GM23248 (cell line): ENCODE data around the gene EIF1. TPM values are rescaled to one million over a fixed set of nuclear protein-coding genes. Genes with fewer than 3 reads are reported as not detected.

ENCODE experiments used
- DNase-seq: peaks from one replicate; pipeline ENCODE4 v3.0.0-alpha.2; 2015
- H2AFZ ChIP-seq: fragments of 200-600 bp; sonication (generic); 2 replicates; pipeline ENCODE4 v1.6.1; 2016; ENCODE audit warnings: antibody characterized with exemption
- H3F3A ChIP-seq: fragments of 200-600 bp; sonication (generic); 2 replicates; pipeline ENCODE4 v1.6.1; 2016; ENCODE audit warnings: mild to moderate bottlenecking, antibody characterized with exemption, mixed run types; ENCODE audit not compliant: insufficient read depth
- H3K27ac ChIP-seq: fragments of 200-600 bp; sonication (generic); 2 replicates; pipeline ENCODE4 v1.5.1; 2016; ENCODE audit warnings: mild to moderate bottlenecking
- H3K27me3 ChIP-seq: fragments of 200-600 bp; sonication (generic); replicated peaks from 2 replicates; pipeline ENCODE4 v1.6.1; 2016; ENCODE audit warnings: mild to moderate bottlenecking; ENCODE audit not compliant: insufficient read depth
- H3K36me3 ChIP-seq: fragments of 200-600 bp; sonication (generic); 2 replicates; pipeline ENCODE4 v1.6.1; 2016; ENCODE audit warnings: low read depth, mild to moderate bottlenecking
- H3K4me1 ChIP-seq: fragments of 200-600 bp; sonication (generic); 2 replicates; pipeline ENCODE4 v1.6.1; 2016; ENCODE audit warnings: mild to moderate bottlenecking; ENCODE audit not compliant: insufficient read depth
- H3K4me2 ChIP-seq: fragments of 200-600 bp; sonication (generic); one replicate; pipeline ENCODE4 v1.6.1; 2016; ENCODE audit warnings: mild to moderate bottlenecking; ENCODE audit not compliant: unreplicated experiment
- H3K4me3 ChIP-seq: fragments of 200-600 bp; sonication (generic); 2 replicates; pipeline ENCODE4 v1.5.1; 2016; ENCODE audit warnings: mild to moderate bottlenecking
- H3K79me2 ChIP-seq: fragments of 200-600 bp; sonication (generic); 2 replicates; pipeline ENCODE4 v1.6.1; 2016; ENCODE audit warnings: mild to moderate bottlenecking; ENCODE audit not compliant: insufficient read depth
- H3K9ac ChIP-seq: fragments of 200-600 bp; sonication (generic); 2 replicates; pipeline ENCODE4 v1.6.1; 2016; ENCODE audit warnings: mild to moderate bottlenecking
- H3K9me2 ChIP-seq: fragments of 200-600 bp; sonication (generic); 2 replicates; pipeline ENCODE4 v1.6.1; 2016; ENCODE audit warnings: mixed run types, mild to moderate bottlenecking, moderate library complexity; ENCODE audit not compliant: insufficient read depth
- H3K9me3 ChIP-seq: fragments of 200-600 bp; sonication (generic); one replicate; pipeline ENCODE4 v1.6.1; 2017; ENCODE audit warnings: low read depth
- H4K20me1 ChIP-seq: fragments of 200-600 bp; sonication (generic); 2 replicates; pipeline ENCODE4 v1.6.0; 2016; ENCODE audit not compliant: insufficient read depth
- EZH2 ChIP-seq: fragments of 200-600 bp; sonication (generic); IDR thresholded peaks from 2 replicates; pipeline ENCODE4 v1.6.1; 2018; ENCODE audit warnings: antibody characterized with exemption, mild to moderate bottlenecking; ENCODE audit not compliant: insufficient read depth, poor library complexity, severe bottlenecking
- EZH2phosphoT487 ChIP-seq: fragments of 200-600 bp; sonication (generic); IDR thresholded peaks from 2 replicates; pipeline ENCODE4 v1.6.1; 2018; ENCODE audit warnings: antibody characterized with exemption, moderate library complexity, mild to moderate bottlenecking, low read depth; ENCODE audit not compliant: insufficient read depth
- WGBS, 2 experiments: methylation state at CpG; one replicate each; pipeline ENCODE4 v1.1.6; 2015 to 2017; ENCODE audit warnings: low lambda C conversion rate in 2 of 2, low coverage in 1 of 2; ENCODE audit errors: missing lambda C conversion rate in 2 of 2; 5-methylcytosine and 5-hydroxymethylcytosine counted together
- in situ Hi-C: fragments of 300-500 bp; cut with MboI; formaldehyde crosslinking; loops from 2 replicates; pipeline ENCODE4 v1.15.0; 2020
- polyA plus RNA-seq: library from polyadenylated mRNA; unstranded; fragments of >200 nt; fragmentation: Nextera tagmentation; extraction: Ambion mirVana; gene quantifications from 2 replicates; pipeline ENCODE4 v1.2.1, GENCODE V29; 2016
- total RNA-seq: library from RNA; depleted of rRNA; stranded (reverse); fragments of >200 nt; shearing (Covaris generic); gene quantifications from 2 replicates; pipeline ENCODE4 v1.2.3, GENCODE V29; 2014

EIF1 gene
- total and polyA plus RNA-seq, 2 experiments from 2014 or later: 98.1 to 1,585 TPM

DNA sequence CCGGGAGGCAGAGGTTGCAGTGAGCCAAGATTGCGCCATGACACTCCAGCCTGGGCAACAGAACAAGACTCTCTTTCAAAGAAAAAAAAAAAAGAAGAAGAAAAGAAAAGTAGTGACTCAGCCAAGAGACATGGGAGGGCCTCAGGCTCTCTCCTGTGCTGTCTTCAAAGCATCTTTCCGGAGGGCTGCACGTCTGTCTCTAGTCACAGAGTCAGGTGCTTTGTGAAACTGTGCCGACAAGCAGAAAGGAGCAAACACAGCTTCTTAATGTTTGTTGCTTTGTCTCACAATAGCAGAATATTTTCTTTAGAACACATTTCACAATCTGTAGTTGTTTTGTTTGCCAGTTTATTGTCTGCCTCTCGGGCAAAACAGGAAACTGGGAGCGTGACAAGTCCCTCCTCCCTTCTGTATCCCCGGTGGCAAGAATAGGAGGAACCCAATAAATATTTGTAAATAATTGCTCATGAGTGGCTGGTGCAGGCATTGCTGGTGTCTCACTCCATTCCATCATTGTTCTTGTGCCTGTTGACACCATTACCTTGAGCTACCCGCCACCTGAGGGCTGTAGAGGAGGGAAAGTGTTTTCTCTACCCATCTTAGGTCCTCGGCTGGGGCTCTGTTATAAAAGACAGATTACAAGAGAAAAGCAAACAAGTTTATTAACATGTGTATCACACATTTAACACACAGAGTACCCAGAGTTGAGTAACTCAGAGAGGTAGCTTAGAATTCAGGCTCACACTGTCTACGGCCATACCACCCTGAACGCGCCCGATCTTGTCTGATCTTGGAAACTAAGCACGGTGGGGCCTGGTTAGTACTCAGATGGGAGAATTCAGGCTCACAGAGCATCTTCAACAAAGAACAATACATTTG, 29.0 kb downstream of the EIF1 start:
- H3K4me2 ChIP-seq: no peak overlapping the region
- no peaks in the 10 kb centered on the region for H4K20me1 ChIP-seq
- TF ChIP-seq EZH2phosphoT487 (no peak), EZH2 (no peak)
- H2AFZ ChIP-seq: no peak overlapping the region
- H3K4me1 ChIP-seq: no peaks in the 10 kb centered on the region
- H3F3A ChIP-seq: peaks cover 13% of the 10 kb centered on the region
- H3K9me3 ChIP-seq: no peaks in the 10 kb centered on the region
- H3K9ac ChIP-seq: no peak overlapping the region
- peaks cover 10% of the 10 kb centered on the region; the same call in 1 of the 2 replicates for H3K27me3 ChIP-seq
- WGBS, 2 experiments: 23 to 24% methylated on average over 15 of the region's 15 CpGs
- H3K4me3 ChIP-seq: no peak overlapping the region
- peak; percentile 74 for DNase-seq
- H3K79me2 ChIP-seq: no peaks in the 10 kb centered on the region
- no peaks in the 10 kb centered on the region for H3K36me3 ChIP-seq
- in situ Hi-C loops: no loop called here
- no peak overlapping the region for H3K27ac ChIP-seq
- H3K9me2 ChIP-seq: no peaks in the 10 kb centered on the region

DNA sequence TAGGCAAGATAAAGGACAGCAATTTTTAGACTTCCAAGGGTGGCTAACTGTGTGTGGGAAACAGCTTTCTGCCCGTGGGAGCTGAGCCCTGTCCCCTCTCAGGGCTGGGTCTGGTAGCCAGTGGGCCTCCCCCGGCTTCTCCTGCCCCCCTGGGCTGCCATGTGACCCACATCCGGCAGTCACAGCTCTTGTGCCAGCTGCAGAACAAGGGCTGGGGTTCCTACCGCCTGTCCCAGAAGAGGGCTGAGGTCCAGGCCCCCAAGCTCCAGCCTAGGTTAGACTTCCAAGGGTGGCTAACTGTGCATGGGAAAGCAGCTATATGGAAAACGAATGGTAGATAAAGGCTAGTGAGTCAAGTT, 29.6 kb downstream of the EIF1 start:
- Histone ChIP-seq H3K9me2 (no peaks in the 10 kb centered on the region), H4K20me1 (no peaks in the 10 kb centered on the region), H3K79me2 (no peaks in the 10 kb centered on the region), H3K4me2 (no peak overlapping the region), H3K4me3 (no peak overlapping the region), H3K4me1 (no peaks in the 10 kb centered on the region), H2AFZ (no peak overlapping the region), H3K27me3 (peaks cover 4% of the 10 kb centered on the region; the same call in 1 of the 2 replicates), H3K27ac (no peak overlapping the region), H3F3A (peaks cover 13% of the 10 kb centered on the region), H3K36me3 (no peaks in the 10 kb centered on the region), H3K9ac (no peak overlapping the region), H3K9me3 (no peaks in the 10 kb centered on the region)
- in situ Hi-C loops: no loop called here
- TF ChIP-seq EZH2phosphoT487: no peak
- no peak for TF ChIP-seq EZH2
- 21 to 27% methylated on average over 5 of the region's 5 CpGs for WGBS, 2 experiments
- DNase-seq: no peak

DNA sequence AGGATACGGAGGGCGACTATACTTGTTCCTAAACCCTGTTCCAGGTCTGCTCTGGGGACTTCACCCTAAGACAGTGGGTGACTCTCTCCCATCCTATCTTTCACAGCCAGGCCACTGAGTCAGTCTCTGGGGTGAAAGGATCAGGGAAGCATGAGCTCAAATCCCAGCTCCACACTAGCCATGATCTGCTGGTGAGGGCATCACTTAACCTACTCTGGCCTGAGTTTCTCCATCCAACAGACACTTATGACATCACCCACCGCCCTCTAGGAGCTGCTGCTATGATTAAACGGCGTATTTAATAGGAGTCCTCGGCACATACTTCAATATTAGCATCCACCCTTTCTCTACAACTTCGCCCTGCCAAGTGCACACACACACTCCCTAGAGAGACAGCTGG, 33.5 kb downstream of the EIF1 start:
- H3F3A ChIP-seq: peaks cover 7% of the 10 kb centered on the region

DNA sequence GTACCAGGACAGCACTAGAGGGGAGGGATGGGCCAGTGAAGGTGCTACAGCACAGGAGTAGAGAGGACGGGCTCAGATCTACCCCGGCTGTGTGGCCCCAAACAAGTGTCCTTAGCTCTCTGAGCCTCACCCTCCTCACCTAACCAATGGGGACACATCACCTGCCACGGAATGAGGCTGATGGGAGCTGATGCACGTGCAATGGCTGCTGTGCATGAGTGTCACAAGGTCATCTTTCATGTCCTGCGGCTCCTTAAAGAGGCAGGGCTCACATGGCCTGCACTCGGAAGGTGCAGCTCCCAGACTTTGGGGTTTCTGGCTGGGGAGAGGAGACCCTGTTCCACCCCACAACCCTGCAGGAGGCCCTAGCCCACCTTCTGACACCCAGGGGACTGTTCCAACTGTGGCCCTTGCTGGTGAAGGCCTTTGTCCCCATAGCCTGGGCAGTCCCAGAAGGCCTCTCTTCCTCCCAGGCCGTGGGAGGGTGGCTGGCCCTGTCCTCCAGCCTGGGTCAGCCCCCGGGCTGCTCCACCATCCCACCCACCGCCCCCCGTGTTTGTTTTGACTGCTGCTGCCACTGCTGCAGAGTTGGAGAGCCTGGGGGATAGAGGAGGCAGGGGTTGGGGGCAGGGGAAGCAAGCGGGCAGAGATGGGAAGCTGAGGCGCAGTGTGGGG, 35.3 kb downstream of the EIF1 start:
- TF ChIP-seq EZH2phosphoT487: no peak
- TF ChIP-seq EZH2: no peak
- H3K4me3 ChIP-seq: no peak overlapping the region
- no peak for DNase-seq
- no peaks in the 10 kb centered on the region for H4K20me1 ChIP-seq
- WGBS, 2 experiments: 61 to 68% methylated on average over 7 to 12 of the region's 12 CpGs
- no peak overlapping the region for H3K4me2 ChIP-seq
- no peak overlapping the region for H3K27ac ChIP-seq
- no peaks in the 10 kb centered on the region for H3K9me2 ChIP-seq
- no peak overlapping the region for H2AFZ ChIP-seq
- no peaks in the 10 kb centered on the region for H3K27me3 ChIP-seq
- H3F3A ChIP-seq: no peaks in the 10 kb centered on the region
- no peaks in the 10 kb centered on the region for H3K9me3 ChIP-seq
- no peaks in the 10 kb centered on the region for H3K36me3 ChIP-seq
- H3K79me2 ChIP-seq: no peaks in the 10 kb centered on the region
- in situ Hi-C loops: no loop called here
- H3K4me1 ChIP-seq: no peaks in the 10 kb centered on the region
- H3K9ac ChIP-seq: no peak overlapping the region

More for the DNA sequence above, 33.5 kb downstream of the EIF1 start:
- in situ Hi-C loops: no loop called here
- H3K36me3 ChIP-seq: no peaks in the 10 kb centered on the region
- DNase-seq: peak; percentile 11
- no peaks in the 10 kb centered on the region for H3K79me2 ChIP-seq
- WGBS, 2 experiments: 66 to 67% methylated on average over 7 of the region's 7 CpGs
- no peak overlapping the region for H3K4me3 ChIP-seq
- H3K9me2 ChIP-seq: no peaks in the 10 kb centered on the region
- H3K27me3 ChIP-seq: no peaks in the 10 kb centered on the region
- H3K4me2 ChIP-seq: no peak overlapping the region
- H3K9ac ChIP-seq: no peak overlapping the region
- H4K20me1 ChIP-seq: no peaks in the 10 kb centered on the region
- no peaks in the 10 kb centered on the region for H3K9me3 ChIP-seq
- H3K27ac ChIP-seq: no peak overlapping the region
- H2AFZ ChIP-seq: no peak overlapping the region
- H3K4me1 ChIP-seq: no peaks in the 10 kb centered on the region
- no peak for TF ChIP-seq EZH2phosphoT487
- no peak for TF ChIP-seq EZH2
